Head of caudate nucleus (tissue), 42 donors: ENCODE data around the gene PRR33.

Experiments used
- DNase-seq, 42 donors: peaks; one replicate each; pipeline versions ENCODE4 v3.0.0 to v3.0.0-alpha.2; 2020 to 2021; ENCODE audit warnings: mixed read lengths in 7 of 42
- intact Hi-C: fragments of 100-400 bp; cut with DNase I; formaldehyde crosslinking; loops from one replicate; pipeline ENCODE4 v1.15.0; 2022

PRR33 gene

DNA sequence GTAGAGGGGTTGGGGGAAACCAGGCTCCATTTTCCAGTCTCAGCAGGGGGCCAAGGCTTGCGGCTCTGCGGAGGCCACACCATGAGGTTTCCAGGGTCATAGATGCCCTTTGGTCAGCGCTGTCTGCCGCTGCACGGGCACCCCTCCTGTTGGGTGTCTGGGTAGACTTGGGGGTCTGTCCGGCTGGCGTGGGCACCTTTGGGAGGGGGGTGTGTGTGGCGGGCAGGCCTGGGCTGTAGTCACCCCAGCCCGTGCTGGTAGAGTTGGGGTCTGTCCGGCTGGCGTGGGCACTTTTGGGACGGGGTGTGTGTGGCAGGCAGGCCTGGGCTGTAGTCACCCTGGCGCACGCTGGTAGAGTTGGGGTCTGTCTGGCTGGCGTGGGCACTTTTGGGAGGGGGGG lies 20.2 kb downstream of the PRR33 start:
- DNase-seq: no peak
- intact Hi-C loops: no loop called here

DNA sequence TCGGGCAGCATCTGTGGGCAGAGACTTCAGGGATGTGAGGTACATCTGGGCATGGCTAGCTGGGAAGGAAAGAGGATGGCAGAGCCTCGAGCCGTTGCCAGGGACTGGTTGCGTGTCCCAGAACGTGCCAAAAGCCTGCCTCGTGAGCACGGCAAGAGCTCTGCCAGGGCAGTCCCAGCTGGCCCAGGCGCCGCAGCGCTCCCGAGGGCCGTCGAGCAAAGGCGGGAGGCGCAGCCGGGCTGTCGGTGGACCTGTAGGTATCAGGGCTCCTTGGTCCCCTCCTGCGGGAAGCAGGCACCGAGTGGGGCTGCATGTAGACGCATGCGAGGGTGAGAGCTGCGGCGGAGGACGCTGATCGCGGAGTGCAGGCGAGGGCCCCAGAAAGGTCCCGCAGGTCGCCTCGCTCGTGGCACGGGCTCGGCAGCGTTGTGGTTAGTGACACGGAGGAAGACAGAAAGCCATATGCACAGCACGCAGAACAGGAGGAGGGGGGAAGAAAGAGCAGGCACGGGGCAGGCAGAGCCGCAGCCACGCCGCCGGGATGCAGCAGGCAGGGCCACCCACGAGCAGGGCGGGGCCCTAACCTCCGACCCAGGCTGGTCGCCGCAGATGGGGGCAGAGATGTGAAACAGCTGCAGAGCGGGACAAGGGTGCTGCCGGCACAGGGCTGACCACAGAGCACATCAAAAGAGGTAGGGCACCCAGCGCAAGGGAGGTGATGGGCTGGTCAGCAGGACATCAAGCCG lies 20.8 kb downstream of the PRR33 start:
- peak in 3 of 42 donors; percentile 29 to 35 (median 31) for DNase-seq
- intact Hi-C loops: no loop called here

DNA sequence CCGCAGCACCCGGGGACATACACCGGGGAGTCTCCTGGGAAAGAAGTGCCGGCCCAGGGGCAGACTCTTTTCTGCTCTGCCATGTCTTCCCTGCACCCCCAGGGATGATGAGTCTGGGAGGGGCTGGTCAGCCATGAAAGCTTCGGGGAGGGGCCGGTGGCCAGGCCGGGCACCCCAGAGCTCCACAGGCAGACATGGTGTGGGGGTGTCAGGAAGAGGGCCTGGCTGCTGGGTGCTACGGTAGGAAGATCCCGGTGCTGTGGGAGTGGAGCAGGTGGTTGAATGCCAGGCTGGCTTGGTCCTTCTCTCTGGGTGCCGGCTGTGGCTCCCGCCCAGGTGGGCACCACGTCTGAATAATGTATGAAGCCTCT lies 21.4 kb downstream of the PRR33 start:
- intact Hi-C loops: no loop called here
- no peak for DNase-seq

DNA sequence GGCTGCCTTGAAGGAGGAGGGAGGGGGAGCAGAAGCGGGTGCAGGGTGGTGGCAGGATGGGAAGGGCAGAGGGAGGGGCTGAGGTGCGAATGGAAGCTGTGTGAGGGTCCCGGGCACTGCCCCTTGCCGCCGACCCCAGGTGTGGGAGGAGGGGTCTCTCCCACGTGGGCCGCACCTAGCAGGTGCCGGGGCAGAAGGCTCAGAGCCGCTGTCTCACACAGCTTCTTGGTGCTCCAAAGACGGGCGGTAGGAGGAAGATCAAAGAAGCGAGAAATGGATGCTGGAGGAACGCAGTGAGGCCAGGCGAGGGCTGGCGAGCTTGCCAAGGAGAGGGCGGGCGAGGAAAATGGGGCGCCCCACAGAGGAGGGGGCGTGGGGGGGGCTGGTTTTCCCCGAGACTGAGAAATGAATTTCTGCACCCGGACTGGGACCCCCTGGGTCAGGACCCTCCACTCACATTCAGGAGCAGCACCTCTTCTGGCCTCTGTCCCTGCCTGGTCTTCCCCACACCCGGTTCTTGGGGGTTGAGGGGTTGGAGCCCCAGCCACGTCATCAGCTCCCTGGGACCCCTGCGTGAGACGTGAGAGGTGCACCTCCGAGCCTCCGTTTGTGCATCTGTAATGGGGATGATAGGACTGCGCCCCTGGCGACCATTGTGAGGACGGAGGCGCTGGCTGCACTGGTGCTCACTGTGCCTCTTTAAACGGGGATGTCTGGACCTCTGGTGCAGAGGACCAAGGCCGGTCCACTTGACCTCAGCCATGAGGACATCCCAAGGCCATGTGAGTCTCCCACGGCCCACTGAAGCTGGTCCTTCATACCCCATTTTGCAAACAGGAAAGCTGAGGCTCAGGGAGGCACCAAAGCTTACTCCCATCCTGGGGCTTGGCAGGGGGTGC lies 22.0 kb downstream of the PRR33 start:
- no peak for DNase-seq
- intact Hi-C loops: no loop called here

DNA sequence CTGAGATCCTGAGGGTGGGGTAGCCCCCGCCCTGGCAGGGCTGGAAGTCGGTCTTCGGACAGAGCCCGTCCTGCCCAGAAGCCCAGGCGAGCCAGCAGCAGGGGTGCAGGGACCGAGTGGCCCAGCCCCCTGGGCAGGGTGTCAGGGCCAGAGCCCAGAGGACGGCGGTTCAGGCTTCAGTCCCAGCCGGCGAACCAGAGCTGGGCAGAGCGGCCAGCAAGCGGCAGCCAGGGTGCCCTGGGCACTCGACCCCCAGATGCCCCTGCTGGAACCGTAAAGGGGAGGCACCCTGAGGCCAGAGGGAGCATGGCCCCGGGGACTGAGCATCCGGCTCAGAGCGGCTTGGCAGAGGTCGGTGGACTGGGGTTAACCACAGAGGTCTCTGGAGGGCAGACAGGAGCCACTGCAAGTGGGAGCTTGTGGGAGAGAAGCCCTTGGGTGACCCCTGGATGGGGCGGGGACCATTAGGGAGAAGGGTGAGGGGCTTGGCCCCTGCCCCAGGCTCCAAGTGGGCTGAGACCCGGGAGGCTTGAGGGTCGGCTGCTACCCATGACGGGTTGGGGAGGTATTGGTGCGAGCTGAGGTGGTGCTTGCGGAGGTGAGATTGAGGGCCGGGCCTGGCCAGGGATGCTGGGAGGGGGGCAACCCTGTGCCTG lies 22.9 kb downstream of the PRR33 start:
- no peak for DNase-seq
- intact Hi-C loops: no loop called here

DNA sequence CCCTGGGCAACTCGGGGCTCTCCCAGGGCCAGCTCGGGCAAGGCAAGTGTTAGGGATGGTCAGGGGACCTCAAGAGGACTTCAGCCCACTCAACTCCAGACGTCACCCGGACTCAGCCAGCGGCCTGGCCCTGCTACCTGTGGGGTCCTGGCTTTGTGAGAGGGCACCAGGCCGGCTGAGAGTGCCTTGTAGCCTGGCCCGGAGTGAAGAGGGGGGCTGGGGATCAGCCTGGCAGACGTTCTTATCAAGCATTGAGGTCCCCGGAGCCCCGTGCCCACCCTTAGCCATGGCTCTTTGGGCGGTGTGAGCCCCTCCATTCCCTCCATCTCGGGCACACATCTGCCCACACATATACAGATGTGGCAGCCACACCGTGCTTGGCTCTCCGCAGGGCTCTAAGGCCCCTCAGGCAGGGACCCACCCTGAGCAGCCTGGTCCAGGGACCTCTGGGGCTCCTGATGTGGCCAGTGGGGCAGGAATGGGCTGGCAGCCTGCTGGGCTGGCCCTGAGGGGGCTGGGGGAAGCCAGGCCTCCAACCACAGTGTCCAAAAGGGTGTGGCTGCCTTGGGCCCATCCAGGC lies 23.5 kb downstream of the PRR33 start:
- intact Hi-C loops: no loop called here
- no peak for DNase-seq

DNA sequence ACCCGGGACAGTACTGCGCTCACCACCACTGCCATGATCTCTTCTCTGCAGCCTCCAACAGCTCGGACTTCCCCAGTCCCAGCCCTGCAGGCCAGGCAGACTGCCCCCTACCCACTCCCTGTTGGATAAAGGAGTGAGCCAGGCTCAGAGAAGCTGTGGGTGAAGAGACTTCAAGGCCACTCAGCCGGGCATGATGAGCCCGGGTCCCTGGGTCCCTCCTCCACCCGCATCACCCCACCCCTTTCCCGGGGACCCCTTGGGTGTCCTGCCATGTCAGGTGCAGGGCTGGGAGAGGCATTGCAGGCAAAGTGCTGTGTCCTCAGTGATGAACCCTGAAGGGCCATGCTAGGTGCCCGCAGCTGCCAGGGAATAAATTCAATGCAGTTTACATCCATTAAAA lies 24.3 kb downstream of the PRR33 start:
- DNase-seq: no peak
- intact Hi-C loops: no loop called here

DNA sequence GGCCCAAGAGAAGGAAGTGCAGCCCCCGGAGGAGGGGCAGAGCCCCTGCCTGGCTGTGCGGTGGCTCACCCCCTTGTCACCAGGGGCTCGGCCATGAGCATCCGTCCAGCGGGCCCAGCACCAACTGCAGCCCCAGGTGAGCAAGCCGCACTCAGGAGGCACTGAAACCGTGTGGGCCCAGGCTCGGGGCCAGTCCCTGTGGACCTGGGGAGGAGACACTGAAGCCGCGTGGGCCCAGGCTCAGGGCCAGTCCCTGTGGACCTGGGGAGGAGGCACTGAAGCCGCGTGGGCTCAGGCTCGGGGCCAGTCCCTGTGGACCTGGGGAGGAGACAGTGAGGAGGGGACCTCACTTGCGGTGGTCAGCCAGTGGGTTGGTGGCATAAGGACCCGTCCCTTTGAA lies 24.9 kb downstream of the PRR33 start:
- intact Hi-C loops: no loop called here
- DNase-seq: no peak

DNA sequence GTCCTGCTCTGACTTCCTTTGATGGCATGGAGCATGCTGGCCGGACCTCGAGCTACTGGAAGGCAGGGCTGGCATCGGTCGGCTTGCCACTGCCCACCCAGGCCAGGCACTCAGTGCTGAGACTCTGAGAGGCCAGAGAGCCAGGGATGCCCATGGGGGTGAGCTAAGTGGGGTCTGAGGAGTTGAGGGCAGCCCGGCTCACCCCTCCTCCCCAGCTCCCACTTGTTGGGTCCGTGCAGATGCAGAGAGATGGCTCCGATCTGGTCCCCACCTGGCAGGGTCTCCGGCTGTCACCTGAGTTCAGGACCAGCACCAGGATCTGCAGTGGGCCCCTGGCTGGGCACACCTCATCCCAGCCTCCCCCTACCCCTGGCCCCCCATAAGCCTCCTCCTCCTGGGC lies 25.5 kb downstream of the PRR33 start:
- no peak for DNase-seq
- intact Hi-C loops: no loop called here

DNA sequence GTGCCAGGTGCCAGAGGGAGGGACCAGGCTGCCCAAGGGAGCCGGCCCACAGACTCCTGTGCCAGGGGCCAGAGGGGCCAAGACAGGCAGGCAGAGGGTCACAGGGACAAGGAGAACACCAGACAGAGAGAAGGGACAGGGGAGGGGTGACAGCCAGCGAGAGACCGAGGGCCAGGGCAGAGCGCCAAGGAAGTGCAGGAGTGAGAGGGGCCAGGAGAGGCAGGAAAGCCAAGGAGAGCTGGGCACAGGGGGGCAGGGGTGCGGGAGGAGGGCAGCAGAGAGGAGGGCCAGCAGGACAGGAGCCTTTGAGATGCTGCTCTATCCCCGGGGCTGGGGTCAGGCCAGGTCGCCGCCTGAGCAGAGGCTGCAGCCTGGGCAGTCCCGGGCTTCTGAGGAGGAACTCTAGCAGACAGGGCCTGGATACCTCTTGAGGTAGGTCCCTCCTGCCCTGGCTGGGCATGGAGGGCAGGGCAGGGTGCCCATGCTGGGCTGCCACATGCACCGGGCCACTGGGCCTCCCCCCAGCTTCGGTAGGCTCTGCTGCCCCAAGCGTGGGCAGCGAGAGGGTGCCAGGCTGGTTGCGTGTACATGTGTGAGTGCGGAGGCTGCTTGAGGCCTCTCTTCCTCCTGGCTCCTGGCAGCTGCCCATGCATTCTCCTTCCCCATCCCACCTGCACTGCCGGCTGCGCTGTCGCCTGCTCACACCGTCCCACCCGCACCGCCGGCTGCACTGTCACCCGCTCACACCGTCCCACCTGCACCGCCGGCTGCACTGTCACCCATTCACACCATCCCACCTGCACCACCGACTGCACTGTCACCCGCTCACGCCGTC lies 26.6 kb downstream of the PRR33 start:
- DNase-seq: peak in 1 of 42 donors; percentile 9
- intact Hi-C loops: no loop called here

DNA sequence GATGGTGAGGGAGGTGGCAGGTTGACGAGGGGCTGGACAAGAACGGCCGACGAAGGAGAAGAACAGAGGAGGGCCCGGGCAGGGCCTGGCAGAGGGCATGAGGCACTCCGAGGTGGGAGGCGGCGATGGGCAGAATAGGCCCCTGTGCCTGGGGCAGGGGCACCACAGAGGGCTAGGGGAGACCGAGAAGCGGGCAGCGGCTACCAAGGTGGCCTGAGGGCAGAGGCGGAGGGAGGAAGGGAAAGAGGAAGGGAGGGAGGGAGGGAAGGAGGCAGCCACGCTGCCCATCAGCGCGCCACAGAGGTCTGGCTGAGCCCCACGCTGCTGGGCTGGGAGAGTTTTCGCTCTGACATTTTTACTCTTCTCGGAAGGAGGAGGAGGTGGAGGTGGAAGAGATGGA lies 27.5 kb downstream of the PRR33 start:
- intact Hi-C loops: no loop called here
- DNase-seq: peak in 1 of 42 donors; percentile 46

DNA sequence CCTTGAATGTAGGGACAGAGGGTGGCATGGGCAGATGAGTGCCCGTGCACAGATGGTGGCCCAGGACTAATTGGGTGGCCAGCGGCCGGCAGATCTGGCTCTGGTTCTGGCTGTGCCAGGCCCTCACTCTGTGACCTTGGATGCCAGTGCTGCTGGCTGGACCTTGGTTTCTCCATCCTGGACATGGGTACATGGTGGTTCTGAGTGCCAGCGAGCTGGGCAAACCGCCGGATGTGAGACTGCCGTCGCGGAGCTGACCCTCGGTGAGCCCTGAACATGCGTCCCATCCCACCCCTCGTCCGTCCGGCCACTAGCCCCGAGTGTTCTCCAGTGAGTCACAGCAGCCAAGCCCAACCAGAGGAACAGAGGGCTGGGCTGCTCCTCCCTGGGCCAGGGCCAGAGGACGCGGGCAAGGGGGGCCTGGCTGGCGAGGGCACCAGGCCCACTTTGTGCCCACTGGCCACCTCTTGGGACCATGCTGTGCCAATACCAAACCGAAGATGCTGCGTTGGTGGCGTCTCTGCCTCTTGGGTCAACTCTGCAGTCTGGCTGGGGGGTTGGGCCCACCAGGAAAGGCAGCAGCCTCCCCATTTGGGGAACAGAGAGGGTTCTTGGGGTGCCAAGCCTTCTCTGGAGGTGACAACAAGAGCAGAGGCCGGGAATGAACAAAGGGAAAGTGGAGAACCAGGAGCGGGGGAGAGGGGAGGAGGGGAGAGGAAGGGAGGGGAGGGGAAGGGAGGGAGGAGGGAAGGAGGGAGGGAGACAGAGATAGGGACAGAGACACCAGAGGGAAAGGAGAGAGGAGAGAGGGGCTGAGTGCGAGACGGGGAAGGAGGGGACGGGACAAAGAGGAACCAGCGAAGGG lies 28.1 kb downstream of the PRR33 start:
- peak in 40 of 42 donors; percentile 21 to 87 (median 56) for DNase-seq
- intact Hi-C loops: no loop called here

DNA sequence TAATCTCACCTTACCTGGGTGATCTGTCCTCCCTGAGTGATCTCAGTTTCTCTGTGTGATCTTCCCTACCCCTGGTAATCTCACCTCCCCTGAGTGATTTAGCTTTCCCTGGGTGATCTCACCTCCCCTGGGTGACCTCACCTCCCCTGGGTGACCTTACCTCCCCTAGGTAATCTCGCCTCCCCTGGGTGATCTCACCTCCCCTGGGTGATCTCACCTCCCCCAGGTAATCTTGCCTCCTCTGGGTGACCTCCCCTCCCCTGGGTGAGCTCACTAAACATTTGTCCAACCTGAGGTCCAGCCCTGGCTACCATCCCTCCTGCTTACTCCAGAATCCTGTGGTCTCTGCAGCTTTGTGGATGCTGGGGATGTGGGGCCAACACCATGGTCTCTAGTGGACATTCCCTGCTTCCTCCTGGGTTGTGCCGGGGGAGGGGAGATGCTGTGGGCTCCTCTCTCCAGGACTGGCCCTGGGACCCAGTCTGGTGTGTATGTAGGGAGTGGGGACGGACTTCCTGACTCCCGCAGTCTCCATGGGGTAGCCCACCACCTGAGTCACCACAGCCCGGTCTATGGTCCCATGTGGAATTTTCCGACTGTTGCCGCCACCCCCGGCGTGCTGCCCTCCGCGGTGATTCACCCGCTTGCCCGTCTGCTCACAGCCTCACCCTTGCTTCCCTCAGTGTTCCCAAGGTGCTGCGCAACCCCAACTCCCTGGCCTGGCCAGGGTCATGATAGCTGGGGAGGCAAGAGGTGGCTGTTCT lies 28.9 kb downstream of the PRR33 start:
- no peak for DNase-seq
- intact Hi-C loops: no loop called here

DNA sequence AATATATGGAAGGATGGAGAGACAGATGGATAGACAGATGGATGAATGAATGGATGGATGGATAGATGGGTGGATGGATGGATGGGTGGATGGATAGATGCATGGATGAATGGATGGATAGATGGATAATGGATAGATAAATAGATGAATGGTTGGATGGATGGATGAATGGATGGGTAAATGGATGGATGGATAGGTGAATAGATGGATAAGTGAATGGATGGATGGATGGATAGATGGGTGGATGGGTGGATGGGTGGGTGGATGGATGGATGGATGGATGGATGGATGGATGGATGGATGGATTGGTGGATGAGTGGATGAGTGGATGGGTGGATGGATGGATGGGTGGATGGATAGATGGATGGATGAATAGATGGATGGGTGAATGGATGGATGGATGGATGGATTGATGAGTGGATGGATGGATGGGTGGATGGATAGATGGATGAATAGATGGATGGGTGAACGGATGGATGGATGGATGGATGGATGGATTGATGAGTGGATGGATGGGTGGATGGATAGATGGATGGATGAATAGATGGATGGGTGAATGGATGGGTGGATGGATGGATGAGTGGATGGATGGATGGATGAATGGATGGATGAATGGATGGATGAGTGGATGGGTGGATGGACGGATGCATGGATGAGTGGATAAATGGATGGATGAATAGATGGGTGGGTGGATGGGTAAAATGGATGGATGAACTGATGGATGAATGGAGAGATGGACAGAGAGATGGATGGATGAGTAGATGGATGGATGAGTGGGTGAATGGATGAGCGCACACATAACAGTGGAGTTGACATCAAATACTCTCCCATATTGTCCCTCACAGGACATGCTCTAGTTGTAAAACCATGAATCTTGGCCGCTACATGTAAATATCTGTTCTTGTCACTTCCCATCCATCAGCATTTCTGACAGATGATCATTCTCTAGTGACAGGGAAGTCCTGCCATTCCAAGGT lies 30.0 kb downstream of the PRR33 start:
- DNase-seq: no peak
- intact Hi-C loops: no loop called here

DNA sequence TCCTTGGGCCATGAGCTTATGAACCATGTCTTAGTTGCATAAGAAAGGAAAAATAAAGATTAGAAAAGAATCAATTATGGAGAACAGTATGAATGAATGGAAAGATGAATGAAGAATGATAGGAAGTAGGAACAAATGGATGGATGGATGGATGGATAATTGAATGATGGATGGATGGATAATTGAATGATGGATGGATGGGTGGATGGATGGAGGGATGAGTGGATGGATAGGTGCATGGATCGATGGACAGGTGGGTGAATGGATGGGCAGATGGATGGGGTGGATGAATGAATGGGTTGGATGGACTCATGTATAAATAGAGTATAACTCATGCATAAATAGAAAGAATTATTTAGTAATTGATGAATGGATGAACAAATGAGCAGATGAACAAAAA lies 31.6 kb downstream of the PRR33 start:
- DNase-seq: no peak
- intact Hi-C loops: no loop called here

DNA sequence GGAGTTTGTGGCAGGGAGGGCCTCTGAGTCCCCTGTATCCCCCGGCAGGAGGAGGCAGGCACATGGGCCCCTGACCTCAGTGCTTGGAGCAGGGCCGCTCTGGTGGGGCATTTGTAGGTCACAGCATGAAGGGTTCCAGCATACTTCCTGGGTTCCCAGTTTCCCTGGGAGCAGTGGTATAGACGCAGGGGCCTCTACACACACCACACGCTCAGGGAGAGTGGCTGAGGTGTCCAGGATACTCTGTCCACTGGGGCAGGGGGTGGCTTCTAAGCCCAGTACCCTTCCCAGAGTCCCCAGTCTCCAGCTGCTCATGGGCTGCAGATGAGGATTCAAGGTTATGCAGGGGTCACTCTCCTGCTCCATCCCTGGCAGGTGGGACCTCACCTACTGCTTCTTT lies 32.7 kb downstream of the PRR33 start:
- intact Hi-C loops: no loop called here
- DNase-seq: no peak
